ENCODE results near the gene MYO9A. TPM values are rescaled to one million over a fixed set of nuclear protein-coding genes. Genes with fewer than 3 reads are reported as not detected.

The MYO9A gene
- total RNA-seq, 1 experiment from 2014 or later = 23.0 TPM

DNA sequence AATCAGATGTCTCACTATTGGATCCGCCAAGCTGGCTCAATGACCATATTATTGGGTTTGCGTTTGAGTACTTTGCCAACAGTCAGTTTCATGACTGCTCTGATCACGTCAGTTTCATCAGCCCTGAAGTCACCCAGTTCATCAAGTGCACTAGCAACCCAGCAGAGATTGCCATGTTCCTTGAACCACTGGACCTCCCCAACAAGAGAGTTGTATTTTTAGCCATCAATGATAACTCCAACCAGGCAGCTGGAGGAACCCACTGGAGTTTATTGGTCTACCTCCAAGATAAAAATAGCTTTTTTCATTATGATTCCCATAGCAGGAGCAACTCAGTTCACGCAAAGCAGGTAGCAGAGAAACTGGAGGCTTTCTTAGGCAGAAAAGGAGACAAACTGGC lies 21.7 kb upstream of the MYO9A start:
- H3K79me2 ChIP-seq (ENCODE audit: insufficient read depth, low read length) = no peaks in the 10 kb centered on the region
- no TSS peak for BruUV-seq (replicated peaks)
- TF ChIP-seq ZNF274 (IDR thresholded peaks at IDR 0.05; ENCODE audit: low read depth, low read length) = no peak
- TF ChIP-seq, protein P1, sequence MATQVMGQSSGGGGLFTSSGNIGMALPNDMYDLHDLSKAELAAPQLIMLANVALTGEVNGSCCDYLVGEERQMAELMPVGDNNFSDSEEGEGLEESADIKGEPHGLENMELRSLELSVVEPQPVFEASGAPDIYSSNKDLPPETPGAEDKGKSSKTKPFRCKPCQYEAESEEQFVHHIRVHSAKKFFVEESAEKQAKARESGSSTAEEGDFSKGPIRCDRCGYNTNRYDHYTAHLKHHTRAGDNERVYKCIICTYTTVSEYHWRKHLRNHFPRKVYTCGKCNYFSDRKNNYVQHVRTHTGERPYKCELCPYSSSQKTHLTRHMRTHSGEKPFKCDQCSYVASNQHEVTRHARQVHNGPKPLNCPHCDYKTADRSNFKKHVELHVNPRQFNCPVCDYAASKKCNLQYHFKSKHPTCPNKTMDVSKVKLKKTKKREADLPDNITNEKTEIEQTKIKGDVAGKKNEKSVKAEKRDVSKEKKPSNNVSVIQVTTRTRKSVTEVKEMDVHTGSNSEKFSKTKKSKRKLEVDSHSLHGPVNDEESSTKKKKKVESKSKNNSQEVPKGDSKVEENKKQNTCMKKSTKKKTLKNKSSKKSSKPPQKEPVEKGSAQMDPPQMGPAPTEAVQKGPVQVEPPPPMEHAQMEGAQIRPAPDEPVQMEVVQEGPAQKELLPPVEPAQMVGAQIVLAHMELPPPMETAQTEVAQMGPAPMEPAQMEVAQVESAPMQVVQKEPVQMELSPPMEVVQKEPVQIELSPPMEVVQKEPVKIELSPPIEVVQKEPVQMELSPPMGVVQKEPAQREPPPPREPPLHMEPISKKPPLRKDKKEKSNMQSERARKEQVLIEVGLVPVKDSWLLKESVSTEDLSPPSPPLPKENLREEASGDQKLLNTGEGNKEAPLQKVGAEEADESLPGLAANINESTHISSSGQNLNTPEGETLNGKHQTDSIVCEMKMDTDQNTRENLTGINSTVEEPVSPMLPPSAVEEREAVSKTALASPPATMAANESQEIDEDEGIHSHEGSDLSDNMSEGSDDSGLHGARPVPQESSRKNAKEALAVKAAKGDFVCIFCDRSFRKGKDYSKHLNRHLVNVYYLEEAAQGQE (IDR thresholded peaks at IDR 0.05; ENCODE audit: low read depth) = no peak
- TF ChIP-seq EGR1 (IDR thresholded peaks at IDR 0.05; ENCODE audit: low read depth) = no peak
- no peak for TF ChIP-seq CTCF (IDR thresholded peaks at IDR 0.05 in 2 of 3, conservative IDR thresholded peaks at IDR 0.05 in 1 of 3; ENCODE audit: borderline replicate concordance in 1 of 3, insufficient read depth in 1 of 3, low read depth in 2 of 3, low read length in 2 of 3)
- TF ChIP-seq, protein P2, sequence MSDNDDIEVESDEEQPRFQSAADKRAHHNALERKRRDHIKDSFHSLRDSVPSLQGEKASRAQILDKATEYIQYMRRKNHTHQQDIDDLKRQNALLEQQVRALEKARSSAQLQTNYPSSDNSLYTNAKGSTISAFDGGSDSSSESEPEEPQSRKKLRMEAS (IDR thresholded peaks at IDR 0.05) = no peak
- TF ChIP-seq SRF (IDR thresholded peaks at IDR 0.05; ENCODE audit: low read depth) = no peak
- TF ChIP-seq CBX3 (IDR thresholded peaks at IDR 0.05; ENCODE audit: low read depth) = no peak
- TF ChIP-seq ATF3 (IDR thresholded peaks at IDR 0.05) = no peak
- no peak for TF ChIP-seq SP1 (IDR thresholded peaks at IDR 0.05; ENCODE audit: low read depth)
- no peak for ATAC-seq
- H2AFZ ChIP-seq (ENCODE audit: low read depth, low read length, poor library complexity, severe bottlenecking) = no peak overlapping the region
- no peak overlapping the region for H3K4me3 ChIP-seq (replicated peaks in 1 of 2; ENCODE audit: low read depth in 1 of 2, low read length in 2 of 2)
- no peak overlapping the region for H3K27ac ChIP-seq (ENCODE audit: low read depth, low read length)
- RAD21 ChIA-PET (ENCODE audit: low non-redundant PET in 1 of 2, low total read pairs in 2 of 2, uncharacterized antibody in 2 of 2, unreplicated experiment in 2 of 2) = no interaction called here
- CTCF ChIA-PET = no interaction called here
- H4K20me1 ChIP-seq (ENCODE audit: insufficient read depth) = no peaks in the 10 kb centered on the region
- H3K9me3 ChIP-seq (ENCODE audit: control insufficient read depth in 1 of 2, insufficient read depth in 1 of 2, low read depth in 1 of 2, low read length in 2 of 2) = no peaks in the 10 kb centered on the region
- H3K4me2 ChIP-seq (ENCODE audit: low read length) = no peak overlapping the region
- intact Hi-C loops (cut with micrococcal nuclease) = no loop called here
- POLR2A ChIA-PET = no interaction called here
- no peaks in the 10 kb centered on the region for H3K36me3 ChIP-seq (ENCODE audit: control insufficient read depth in 1 of 2, insufficient read depth in 2 of 2, low read length in 2 of 2)
- no peak for DNase-seq (ENCODE audit: low read depth, low spot score)
- H3K27me3 ChIP-seq (ENCODE audit: insufficient read depth, low read length) = no peaks in the 10 kb centered on the region
- H3K9me2 ChIP-seq (ENCODE audit: insufficient read depth) = no peaks in the 10 kb centered on the region
- H3K9ac ChIP-seq (ENCODE audit: low read length) = no peak overlapping the region
- H3K4me1 ChIP-seq (ENCODE audit: control insufficient read depth in 1 of 2, insufficient read depth in 2 of 2, low read length in 2 of 2) = no peaks in the 10 kb centered on the region
